Effector memory CD8-positive, alpha-beta T cell (primary cell): Measurements from ENCODE around the gene POSTN.

ENCODE experiments used
- ATAC-seq: fragments of 150-1000 bp; cut with Tn5 transposase; replicated peaks from 2 replicates; pipeline ENCODE4 v1.10.0; 2021; ENCODE audit warnings: mild to moderate bottlenecking, moderate library complexity
- DNase-seq, 3 experiments: peaks; one replicate each; pipeline ENCODE4 v3.0.0; 2021
- H3K27ac Mint-ChIP-seq, 2 donors: one replicate each; pipeline ENCODE4 v1.8.0; 2022; ENCODE audit warnings: mild to moderate bottlenecking in 2 of 2, mixed read lengths in 2 of 2, moderate library complexity in 2 of 2
- H3K27me3 Mint-ChIP-seq, 2 donors: one replicate each; pipeline ENCODE4 v1.8.0; 2022; ENCODE audit warnings: mixed read lengths in 2 of 2
- H3K36me3 Mint-ChIP-seq: one replicate; pipeline ENCODE4 v1.8.0; 2022; ENCODE audit warnings: mild to moderate bottlenecking, moderate library complexity, mixed read lengths; ENCODE audit not compliant: insufficient read depth
- H3K4me1 Mint-ChIP-seq, 2 donors: one replicate each; pipeline ENCODE4 v1.8.0; 2022; ENCODE audit warnings: low read depth in 2 of 2, mixed read lengths in 2 of 2
- H3K4me3 Mint-ChIP-seq, 2 donors: one replicate each; pipeline ENCODE4 v1.8.0; 2022; ENCODE audit warnings: mild to moderate bottlenecking in 2 of 2, mixed read lengths in 2 of 2, moderate library complexity in 2 of 2
- H3K9me3 Mint-ChIP-seq, 2 donors: one replicate each; pipeline ENCODE4 v1.8.0; 2022; ENCODE audit warnings: mixed read lengths in 2 of 2

Gene POSTN

GRCh38 chr13:37526710-37527473, 71.7 kb downstream of the POSTN start:
- DNase-seq = no peak

GRCh38 chr13:37515226-37515625, 83.3 kb downstream of the POSTN start:
- H3K4me3 Mint-ChIP-seq = no peak overlapping the region
- ATAC-seq = no peak

More at GRCh38 chr13:37526710-37527473, 71.7 kb downstream of the POSTN start:
- no peak for ATAC-seq
- Mint-ChIP-seq H3K4me3 (no peak overlapping the region), H3K4me1 (no peaks in the 10 kb centered on the region), H3K27ac (no peak overlapping the region), H3K9me3 (peaks cover 5 to 7% of the 10 kb centered on the region in 2 donors), H3K36me3 (peaks cover 4% of the 10 kb centered on the region), H3K27me3 (no peaks in the 10 kb centered on the region)

More at GRCh38 chr13:37515226-37515625, 83.3 kb downstream of the POSTN start:
- H3K4me1 Mint-ChIP-seq = no peaks in the 10 kb centered on the region
- H3K27me3 Mint-ChIP-seq = no peaks in the 10 kb centered on the region
- no peak overlapping the region for H3K27ac Mint-ChIP-seq
- no peaks in the 10 kb centered on the region for H3K36me3 Mint-ChIP-seq
- no peak for DNase-seq
- peaks cover 4 to 9% of the 10 kb centered on the region in 2 donors for H3K9me3 Mint-ChIP-seq
